GM10847 (cell line): ENCODE data around the gene FAM219B.

Source experiments
- POLR2A ChIP-seq: IDR thresholded peaks from 2 replicates; pipeline ENCODE4 v1.6.1; 2011; ENCODE audit not compliant: insufficient read length; ENCODE audit errors: extremely low read depth

Gene FAM219B

DNA sequence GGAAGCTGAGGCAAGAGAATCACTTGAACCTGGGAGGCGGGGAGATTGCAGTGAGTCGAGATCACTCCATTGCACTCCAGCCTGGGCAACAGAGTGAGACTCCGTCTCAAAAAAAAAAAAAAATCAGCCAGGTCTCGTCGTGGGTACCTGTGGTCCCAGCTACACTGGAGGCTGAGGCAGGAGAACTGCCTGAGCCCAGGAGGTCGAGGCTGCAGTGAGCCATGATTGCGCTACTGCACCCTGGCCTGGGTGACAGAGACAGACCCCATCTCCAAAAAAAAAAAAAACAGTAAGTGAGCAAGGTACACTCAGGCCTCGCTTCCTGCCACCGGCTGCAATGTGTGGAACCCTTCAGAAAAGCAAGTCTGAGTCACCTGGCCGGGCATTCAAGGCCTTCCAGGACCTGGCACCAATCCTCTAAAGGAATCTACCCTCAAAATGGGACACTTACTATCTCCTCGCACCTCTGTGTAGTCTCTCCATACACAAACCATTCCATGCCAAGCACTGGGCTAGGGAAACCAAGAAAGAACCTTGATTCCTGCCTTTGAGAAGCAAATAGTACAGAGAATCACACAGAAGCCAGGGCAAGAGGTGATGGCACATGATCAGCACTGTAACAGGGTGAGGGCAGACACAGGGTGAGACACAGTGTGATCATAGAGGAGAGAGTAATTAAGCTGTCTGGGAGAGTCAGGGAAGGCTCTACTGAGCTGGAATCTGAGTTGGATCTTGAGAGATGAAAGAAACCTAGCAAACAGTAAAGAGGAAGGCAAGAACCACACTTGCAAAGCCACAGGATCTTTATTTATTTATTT is 43.2 kb downstream of the FAM219B start:
- TF ChIP-seq POLR2A = no peak

DNA sequence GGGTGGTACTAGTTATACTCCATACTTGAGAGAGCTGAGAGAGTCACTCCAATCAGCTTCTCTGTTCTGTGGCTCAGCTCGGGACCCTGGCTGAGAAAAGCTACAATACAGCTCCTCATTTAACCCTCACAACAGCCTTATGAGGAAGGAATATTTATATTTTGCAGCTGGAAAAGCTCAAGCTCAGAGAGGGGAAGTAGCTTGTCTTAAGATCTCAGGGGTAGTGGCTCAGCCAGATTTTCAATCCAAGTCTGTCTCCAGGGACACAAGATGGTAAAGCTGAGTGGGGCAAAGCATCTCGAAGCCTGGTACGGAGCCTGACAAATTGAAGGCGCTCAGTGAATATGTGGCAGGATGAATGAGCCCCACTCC is 48.3 kb downstream of the FAM219B start:
- TF ChIP-seq POLR2A = no peak

DNA sequence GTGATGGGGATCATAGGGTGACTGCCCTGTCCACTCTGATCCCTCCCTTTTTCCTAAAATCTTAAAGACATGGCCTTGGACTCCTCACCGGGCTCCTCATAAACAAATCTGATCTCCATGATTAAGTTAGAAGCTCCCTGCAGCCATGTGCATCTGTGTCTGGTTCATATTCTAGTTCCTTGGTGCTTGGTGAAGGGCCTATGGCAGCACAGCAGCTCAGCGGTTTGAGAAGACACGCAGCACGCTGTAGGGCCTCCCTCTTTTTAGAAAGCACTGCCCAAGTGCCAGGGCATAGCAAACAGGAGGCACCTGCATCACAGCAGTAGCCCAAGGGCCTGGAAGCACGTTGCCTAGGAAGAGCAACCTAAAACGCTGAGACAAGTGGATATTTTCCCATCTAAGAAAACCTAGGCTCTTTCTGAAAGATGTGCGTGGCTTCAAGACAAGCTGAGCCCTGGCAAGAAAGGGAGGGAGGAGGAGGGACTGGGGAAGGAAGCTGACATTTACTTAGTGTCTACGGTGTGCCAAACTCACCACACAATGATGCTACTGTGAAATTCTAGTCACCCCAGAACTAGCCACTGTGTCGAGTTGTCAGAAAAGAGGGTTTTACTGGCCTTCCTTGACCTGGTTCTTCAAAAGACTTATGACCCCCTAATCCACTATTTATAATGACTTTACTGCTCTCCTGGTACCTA is 48.8 kb downstream of the FAM219B start:
- no peak for TF ChIP-seq POLR2A

DNA sequence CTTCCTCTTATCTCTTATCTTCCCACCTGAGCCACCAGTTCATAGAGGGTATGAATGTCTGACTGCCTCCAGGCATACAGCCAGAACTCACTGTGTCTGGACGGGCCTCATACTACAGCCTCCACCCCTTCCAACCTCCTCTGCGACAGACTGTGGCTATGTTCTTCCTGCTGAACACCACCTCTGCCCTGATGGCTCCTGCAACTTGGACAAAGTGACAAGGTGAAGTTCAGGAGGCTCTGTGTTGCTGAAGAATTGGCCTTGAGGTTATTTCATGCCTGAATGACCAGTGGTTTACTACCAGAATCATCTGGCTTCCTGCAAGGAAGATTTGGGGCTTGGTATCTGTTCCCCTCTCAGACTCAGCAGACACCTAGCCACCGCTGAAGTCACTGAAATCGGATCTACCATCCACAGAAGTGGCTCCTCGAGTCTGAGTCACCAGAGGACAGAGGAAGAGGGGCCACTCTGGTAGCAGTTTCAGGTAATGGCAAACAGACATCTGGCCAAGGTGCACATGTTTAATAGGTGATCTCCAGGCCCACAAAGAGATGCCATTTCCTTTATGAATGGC is 49.5 kb downstream of the FAM219B start:
- TF ChIP-seq POLR2A = no peak

DNA sequence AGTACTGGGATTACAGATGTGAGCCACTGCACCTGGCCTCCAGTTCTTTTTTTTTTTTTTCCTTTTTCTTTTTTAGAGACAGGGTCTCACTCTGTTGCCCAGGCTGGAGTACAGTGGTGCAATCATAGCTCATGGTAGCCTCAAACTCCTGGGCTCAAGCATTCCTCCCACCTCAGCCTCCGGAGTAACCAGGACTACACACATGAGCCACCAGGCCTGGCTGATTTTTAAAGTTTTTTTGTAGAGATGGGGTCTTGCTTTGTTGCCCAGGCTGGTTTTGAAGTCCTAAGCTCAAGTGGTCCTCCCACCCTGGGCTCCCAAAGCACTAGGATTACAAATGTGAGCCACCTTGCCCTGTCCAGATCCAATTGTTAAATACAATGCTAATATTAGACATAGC is 50.1 kb downstream of the FAM219B start:
- TF ChIP-seq POLR2A = no peak

DNA sequence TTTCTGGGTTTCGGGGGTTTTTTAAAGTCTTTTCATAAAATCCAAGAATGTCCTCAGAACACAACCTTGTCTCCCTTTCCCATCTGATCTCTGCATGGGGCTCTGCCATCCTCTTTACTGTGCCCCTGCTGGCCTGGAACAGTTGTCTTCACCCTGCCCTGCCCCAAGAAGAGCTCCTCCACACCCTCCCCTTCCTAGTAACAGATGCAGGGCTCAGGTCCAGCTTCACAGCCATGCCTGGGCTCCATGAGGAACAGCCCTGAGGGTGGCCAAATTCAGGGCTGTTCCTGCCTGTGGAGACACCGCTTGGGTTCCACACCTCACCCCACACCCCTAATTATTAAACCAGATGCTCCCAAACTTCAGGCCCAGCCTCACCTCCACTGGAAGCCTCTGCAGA is 50.8 kb downstream of the FAM219B start:
- TF ChIP-seq POLR2A = no peak

DNA sequence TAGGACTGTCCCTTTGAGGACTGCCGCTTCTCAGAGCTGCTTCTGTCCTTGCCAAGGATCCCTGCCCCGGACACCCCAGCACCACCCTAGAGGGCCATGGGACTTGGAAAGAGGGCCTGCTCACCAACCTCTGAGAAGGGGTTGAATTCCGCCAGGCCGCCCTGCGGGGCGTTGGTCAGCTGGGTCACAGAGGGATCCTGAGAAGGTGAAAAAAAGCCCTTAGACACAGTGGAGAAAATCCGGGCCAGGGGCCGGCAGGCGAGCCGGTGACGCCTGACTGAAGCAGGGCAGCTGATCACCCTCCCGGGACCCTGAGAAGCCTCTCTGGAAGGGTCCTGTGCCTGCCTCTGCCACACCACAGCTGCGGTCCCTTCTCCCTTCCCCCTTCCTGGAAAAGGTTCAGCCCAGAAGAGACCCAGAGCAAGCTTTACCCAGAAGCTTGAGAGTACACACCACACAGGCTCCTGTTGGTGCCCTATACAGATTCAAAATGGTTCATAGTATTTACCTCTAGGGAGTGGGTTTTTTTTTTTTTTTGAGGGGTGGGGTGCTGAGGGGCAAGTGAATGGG is 52.1 kb downstream of the FAM219B start:
- TF ChIP-seq POLR2A = no peak

DNA sequence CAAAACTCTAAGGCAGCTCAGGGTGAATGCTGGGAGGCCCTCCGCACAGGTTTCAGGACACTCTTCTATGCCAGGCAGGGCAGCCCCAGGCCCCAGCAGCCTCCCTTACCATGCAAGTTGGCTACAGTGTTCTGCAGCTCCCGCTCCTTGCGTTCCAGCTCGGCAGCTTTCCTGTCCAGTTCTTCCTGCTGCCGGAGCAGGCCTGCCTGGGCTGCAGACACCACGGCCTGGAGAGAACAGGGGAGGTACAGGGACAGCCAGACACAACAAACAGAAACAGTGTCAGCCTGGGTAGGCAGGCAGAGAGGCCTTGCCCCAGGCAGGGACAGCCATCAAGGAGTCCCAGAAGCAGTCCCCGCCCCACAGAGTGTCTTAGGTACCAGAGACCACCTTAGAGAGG is 54.7 kb downstream of the FAM219B start:
- TF ChIP-seq POLR2A = no peak

DNA sequence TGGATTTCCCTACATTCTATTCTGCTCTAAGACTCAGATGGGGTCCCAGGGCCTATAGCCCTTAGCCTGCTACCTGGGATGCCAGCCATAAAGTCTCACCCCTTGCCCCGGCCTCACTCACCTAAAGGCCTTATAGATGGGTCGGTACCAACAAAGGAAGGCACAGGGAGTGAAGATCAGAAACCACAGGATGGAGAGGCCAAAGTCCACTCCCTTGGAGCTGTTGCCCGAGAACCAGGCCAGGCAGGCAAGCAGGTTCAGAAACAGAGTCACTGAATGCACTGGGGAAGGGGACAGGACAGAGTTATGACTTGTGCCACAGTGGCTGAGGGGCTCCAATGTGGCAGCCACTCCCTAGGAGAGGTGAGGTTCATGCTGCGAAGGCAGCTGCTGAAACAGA is 56.3 kb downstream of the FAM219B start:
- no peak for TF ChIP-seq POLR2A
